Upper lobe of left lung (tissue), 6 donors: ENCODE data around the gene CCKAR. TPM values are rescaled to one million over a fixed set of nuclear protein-coding genes. Genes with fewer than 3 reads are reported as not detected.

Experiments
- ATAC-seq, 2 donors: fragments of 200-7000 bp; cut with Tn5 transposase; one replicate each; pipeline ENCODE4 v1.9.1; 2022; ENCODE audit warnings: mild to moderate bottlenecking in 2 of 2, moderate library complexity in 2 of 2; ENCODE audit not compliant: low FRiP score in 2 of 2
- DNase-seq, 2 donors: peaks; one replicate each; pipeline ENCODE4 v3.0.0-alpha.2; 2019 to 2020
- H3K27ac ChIP-seq, 4 donors: fragments of 200-600 bp; sonication (generic); one replicate each; pipeline ENCODE4 v1.5.1; 2016 to 2019
- H3K27me3 ChIP-seq, 4 donors: fragments of 200-600 bp; sonication (generic); one replicate each; pipeline ENCODE4 v1.5.1; 2017 to 2019
- H3K36me3 ChIP-seq, 4 donors: fragments of 200-600 bp; sonication (generic); one replicate each; pipeline ENCODE4 v1.5.1; 2016 to 2019
- H3K4me1 ChIP-seq, 4 donors: fragments of 200-600 bp; sonication (generic); one replicate each; pipeline ENCODE4 v1.5.1; 2018 to 2019
- H3K4me3 ChIP-seq, 4 donors: fragments of 200-600 bp; sonication (generic); one replicate each; pipeline ENCODE4 v1.5.1; 2017 to 2019; ENCODE audit warnings: mild to moderate bottlenecking in 2 of 4, moderate library complexity in 1 of 4
- H3K9me3 ChIP-seq, 4 donors: fragments of 200-600 bp; sonication (generic); one replicate each; pipeline ENCODE4 v1.5.1; 2018 to 2019
- CTCF ChIP-seq, 6 experiments: fragments of 450-650 bp in 4 of 6; fragments of 200-600 bp in 2 of 6; sonication (generic) in 2 of 6; IDR thresholded peaks; one replicate each; pipeline ENCODE4 v1.5.1; 2016 to 2019; ENCODE audit warnings: antibody characterized with exemption in 6 of 6
- EP300 ChIP-seq, 4 donors: sonication (generic); formaldehyde crosslinking; IDR thresholded peaks; one replicate each; pipeline ENCODE4 v1.5.1; 2017; ENCODE audit warnings: antibody characterized with exemption in 4 of 4, control low read depth in 2 of 4
- POLR2A ChIP-seq, 4 donors: fragments of 450-650 bp; IDR thresholded peaks; one replicate each; pipeline ENCODE4 v1.5.1; 2016 to 2017; ENCODE audit warnings: antibody characterized with exemption in 4 of 4, mild to moderate bottlenecking in 2 of 4
- POLR2AphosphoS5 ChIP-seq, 2 donors: sonication (generic); formaldehyde crosslinking; IDR thresholded peaks; one replicate each; pipeline ENCODE4 v1.5.1; 2017; ENCODE audit warnings: antibody characterized with exemption in 2 of 2
- WGBS, 2 donors: methylation state at CpG; one replicate each; pipeline ENCODE4 v1.1.5; 2017 to 2018; 5-methylcytosine and 5-hydroxymethylcytosine counted together
- total RNA-seq, 6 donors: library from RNA; depleted of rRNA in 4 of 6; stranded (reverse); fragments of >200 nt in 4 of 6; gene quantifications; one replicate each; pipeline versions ENCODE4 v1.1.0 to v1.2.1, GENCODE V29; 2016 to 2021
- donor health status: DM: no; HTN: no; CAD: no; lungs with moderate emphysema.
- donor health status: DM: no; HTN: yes; CAD: no; lungs with severe emphysema.

The CCKAR gene
- total RNA-seq, 6 donors from 2014 or later, result not detected

- ATAC-seq, result no peak
- no peak for TF ChIP-seq CTCF (IDR thresholded peaks at IDR 0.05)
- no peak for TF ChIP-seq POLR2AphosphoS5 (IDR thresholded peaks at IDR 0.05)
- TF ChIP-seq POLR2A (IDR thresholded peaks at IDR 0.05), result no peak
- no peak for TF ChIP-seq EP300 (IDR thresholded peaks at IDR 0.05)
- DNase-seq, result no peak
- Histone ChIP-seq H3K4me3 (no peak overlapping the region), H3K36me3 (no peaks in the 10 kb centered on the region), H3K27me3 (no peaks in the 10 kb centered on the region), H3K4me1 (no peaks in the 10 kb centered on the region), H3K9me3 (no peaks in the 10 kb centered on the region), H3K27ac (no peak overlapping the region)
- 85 to 87% methylated on average over 5 of the region's 5 CpGs for WGBS, 2 donors
These were observed 39.9 kb downstream of the CCKAR start for GRCh38 chr4:26450418-26450817.

GRCh38 chr4:26447378-26447777 lies 42.9 kb downstream of the CCKAR start:
- no peaks in the 10 kb centered on the region for H3K9me3 ChIP-seq
- no peaks in the 10 kb centered on the region for H3K4me1 ChIP-seq
- WGBS, 2 donors, result 64 to 81% methylated on average over 8 of the region's 8 CpGs
- ATAC-seq (no peak), DNase-seq (no peak)
- H3K27ac ChIP-seq, result no peak overlapping the region
- no peaks in the 10 kb centered on the region for H3K36me3 ChIP-seq
- no peaks in the 10 kb centered on the region for H3K27me3 ChIP-seq
- H3K4me3 ChIP-seq, result no peak overlapping the region
- no peak for TF ChIP-seq CTCF (IDR thresholded peaks at IDR 0.05)
- TF ChIP-seq EP300 (IDR thresholded peaks at IDR 0.05), result no peak
- TF ChIP-seq POLR2AphosphoS5 (IDR thresholded peaks at IDR 0.05), result no peak
- TF ChIP-seq POLR2A (IDR thresholded peaks at IDR 0.05), result no peak

GRCh38 chr4:26441771-26442170 lies 48.5 kb downstream of the CCKAR start:
- no peak for TF ChIP-seq EP300 (IDR thresholded peaks at IDR 0.05)
- no peak for TF ChIP-seq POLR2AphosphoS5 (IDR thresholded peaks at IDR 0.05)
- TF ChIP-seq POLR2A (IDR thresholded peaks at IDR 0.05), result no peak
- TF ChIP-seq CTCF (IDR thresholded peaks at IDR 0.05), result no peak
- DNase-seq (no peak), ATAC-seq (no peak)
- 93 to 95% methylated on average over 5 of the region's 5 CpGs for WGBS, 2 donors
- H3K4me1 ChIP-seq, result peaks cover 0 to 3% (median 0%) of the 10 kb centered on the region in 4 donors
- no peaks in the 10 kb centered on the region for H3K27me3 ChIP-seq
- no peaks in the 10 kb centered on the region for H3K9me3 ChIP-seq
- no peak overlapping the region for H3K4me3 ChIP-seq
- no peak overlapping the region for H3K27ac ChIP-seq
- peaks cover 0 to 2% (median 0%) of the 10 kb centered on the region in 4 donors for H3K36me3 ChIP-seq

- WGBS, 2 donors, result 65 to 66% methylated on average over 7 of the region's 7 CpGs
- DNase-seq (no peak), ATAC-seq (no peak)
- no peak overlapping the region for H3K4me3 ChIP-seq
- H3K4me1 ChIP-seq, result peaks cover 0 to 3% (median 0%) of the 10 kb centered on the region in 4 donors
- no peaks in the 10 kb centered on the region for H3K9me3 ChIP-seq
- H3K27ac ChIP-seq, result no peak overlapping the region
- no peak for TF ChIP-seq POLR2A (IDR thresholded peaks at IDR 0.05)
- TF ChIP-seq CTCF (IDR thresholded peaks at IDR 0.05), result no peak
- no peak for TF ChIP-seq EP300 (IDR thresholded peaks at IDR 0.05)
- TF ChIP-seq POLR2AphosphoS5 (IDR thresholded peaks at IDR 0.05), result no peak
- H3K27me3 ChIP-seq, result no peaks in the 10 kb centered on the region
- peaks cover 0 to 2% (median 0%) of the 10 kb centered on the region in 4 donors for H3K36me3 ChIP-seq
These were observed 49.2 kb downstream of the CCKAR start for GRCh38 chr4:26441102-26441501.

- 65 to 73% methylated on average over 2 of the region's 2 CpGs for WGBS, 2 donors
- DNase-seq, result no peak
- Histone ChIP-seq H3K27ac (no peak overlapping the region), H3K4me1 (peaks cover 0 to 3% (median 0%) of the 10 kb centered on the region in 4 donors), H3K9me3 (no peaks in the 10 kb centered on the region), H3K27me3 (no peaks in the 10 kb centered on the region), H3K36me3 (peaks cover 0 to 44% (median 12%) of the 10 kb centered on the region in 4 donors), H3K4me3 (no peak overlapping the region)
- no peak for ATAC-seq
- no peak for TF ChIP-seq CTCF (IDR thresholded peaks at IDR 0.05)
- no peak for TF ChIP-seq POLR2A (IDR thresholded peaks at IDR 0.05)
- no peak for TF ChIP-seq EP300 (IDR thresholded peaks at IDR 0.05)
- no peak for TF ChIP-seq POLR2AphosphoS5 (IDR thresholded peaks at IDR 0.05)
These were observed 56.1 kb downstream of the CCKAR start for GRCh38 chr4:26434030-26434639.
